HG02852 (cell line): ENCODE data around the gene PRKAR1B.

ENCODE experiments used
- ATAC-seq: cut with Tn5 transposase; IDR thresholded peaks from one replicate; pipeline ENCODE4 v1.9.1; 2021; ENCODE audit warnings: mild to moderate bottlenecking, moderate library complexity; ENCODE audit not compliant: unreplicated experiment

Gene PRKAR1B

DNA sequence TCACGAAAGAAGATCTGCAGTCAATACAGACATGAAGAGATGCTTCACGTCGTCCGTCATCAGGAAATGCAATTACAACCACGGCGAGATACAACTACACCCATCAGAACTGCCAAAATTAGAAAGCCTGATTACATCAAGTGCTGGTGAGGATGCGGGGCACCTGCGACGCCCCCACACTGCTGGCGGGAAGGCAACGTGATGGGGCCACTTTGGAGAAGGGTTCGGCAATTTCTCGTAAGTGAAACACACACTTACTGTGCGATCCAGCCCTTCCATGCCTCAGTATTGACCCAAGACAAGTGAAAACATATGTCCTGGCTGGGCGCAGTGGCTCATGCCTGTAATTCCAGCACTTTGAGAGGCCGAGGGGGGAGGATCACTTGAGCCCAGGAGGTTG, 181.6 kb downstream of the PRKAR1B start:
- no peak for ATAC-seq

- ATAC-seq: no peak
Measured at GRCh38 chr7:544338-545221, 182.5 kb downstream of the PRKAR1B start.

DNA sequence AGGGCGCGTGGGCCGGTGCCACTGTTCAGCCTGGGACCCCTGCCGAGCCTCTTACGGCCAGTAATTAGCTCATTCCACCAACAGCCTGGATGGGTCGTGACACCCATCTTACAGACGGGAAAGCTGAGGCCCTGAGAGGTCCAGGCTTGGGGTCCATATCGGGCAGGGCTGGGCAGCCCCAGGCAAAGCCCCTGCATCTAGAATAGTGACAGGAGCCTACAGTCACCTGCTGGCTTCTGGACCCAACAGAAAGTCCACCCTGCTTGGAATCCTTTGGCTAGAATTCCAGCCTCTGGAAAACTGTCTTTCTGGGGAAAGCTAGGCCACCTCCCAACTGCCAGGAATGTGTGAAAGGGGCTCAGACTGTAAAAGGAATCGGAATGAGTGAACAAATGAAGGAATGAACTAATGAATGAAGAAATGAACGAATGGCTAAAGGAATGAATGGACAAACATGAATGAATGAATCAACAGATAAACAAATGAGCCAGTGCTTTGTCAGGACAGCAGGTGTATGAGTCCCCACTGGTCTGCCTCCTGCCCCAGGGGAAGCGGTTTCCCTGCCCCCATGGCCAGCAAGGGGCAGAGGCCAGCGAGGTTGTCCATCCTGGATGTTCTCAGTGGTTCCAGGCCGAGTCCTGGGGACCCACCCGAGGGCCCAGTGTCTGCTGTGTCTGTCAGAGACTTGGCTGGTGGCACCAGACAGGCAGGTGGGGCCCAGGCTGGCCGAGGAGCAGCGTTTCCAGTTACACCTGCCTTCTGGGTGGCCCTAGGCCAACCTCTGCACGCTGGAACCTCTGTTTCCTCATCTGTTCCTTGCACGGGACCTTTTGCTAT, 183.4 kb downstream of the PRKAR1B start:
- no peak for ATAC-seq

GRCh38 chr7:542713-543500, 184.2 kb downstream of the PRKAR1B start:
- no peak for ATAC-seq

DNA sequence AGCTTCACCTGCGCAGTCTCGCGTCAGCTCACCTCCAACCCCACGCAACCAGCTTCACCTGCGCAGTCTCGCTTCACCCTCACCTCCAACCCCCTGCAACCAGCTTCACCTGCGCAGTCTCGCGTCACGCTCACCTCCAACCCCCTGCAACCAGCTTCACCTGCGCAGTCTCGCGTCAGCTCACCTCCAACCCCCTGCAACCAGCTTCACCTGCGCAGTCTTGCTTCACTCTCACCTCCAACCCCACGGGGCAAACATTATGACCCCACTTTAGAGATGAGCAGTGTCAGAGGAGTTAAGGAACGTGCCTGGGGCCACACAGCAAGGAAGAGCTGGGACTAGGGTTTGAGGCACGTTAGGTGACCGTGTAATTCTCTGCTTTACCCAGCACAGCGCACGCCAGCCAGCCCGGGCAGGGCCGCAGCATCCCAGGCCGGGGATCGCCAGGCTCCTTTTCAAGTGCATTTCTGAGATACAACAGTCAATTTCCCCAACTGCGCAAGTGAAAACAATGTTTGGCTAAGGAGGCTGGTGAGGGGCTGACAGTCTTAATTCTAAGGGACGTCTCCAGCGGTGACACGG, 184.9 kb downstream of the PRKAR1B start:
- no peak for ATAC-seq

DNA sequence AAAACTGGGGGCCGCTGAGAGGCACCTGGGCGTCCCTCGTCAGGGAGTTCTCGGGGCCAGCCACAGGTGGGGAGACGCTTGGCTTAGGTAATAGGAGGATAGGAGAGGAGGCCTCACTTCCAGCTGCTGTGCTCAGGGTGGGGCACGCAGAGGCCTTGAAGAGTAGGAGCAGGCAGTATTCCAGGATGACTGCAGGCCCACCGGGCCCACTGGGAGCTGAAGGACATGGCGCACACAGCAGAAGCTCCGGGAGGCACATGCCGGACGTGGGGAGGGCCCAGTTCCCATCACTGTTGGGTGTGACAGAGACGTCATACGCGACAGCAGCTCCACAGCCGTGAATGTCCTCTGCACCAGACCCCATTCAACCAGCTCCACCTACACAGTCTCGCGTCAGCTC, 185.4 kb downstream of the PRKAR1B start:
- ATAC-seq: no peak

DNA sequence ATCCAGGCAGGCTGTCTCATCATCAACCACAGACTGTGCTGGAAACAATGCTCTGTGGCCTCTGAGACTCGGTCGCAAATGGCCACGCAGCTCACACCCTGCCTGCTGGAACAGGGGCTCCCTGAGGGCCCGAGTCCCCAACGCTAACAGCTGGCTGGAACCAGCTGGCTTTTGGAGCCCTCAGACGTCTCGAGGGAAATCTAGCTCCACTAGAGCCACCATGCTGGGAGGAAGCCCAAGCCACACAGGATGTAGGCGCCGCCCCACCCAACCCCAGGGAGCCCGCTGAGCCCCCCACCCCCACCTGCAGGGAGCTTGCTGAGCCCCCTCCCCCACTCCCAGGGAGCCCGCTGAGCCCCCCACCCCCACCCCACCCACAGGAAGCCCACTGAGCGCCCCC, 186.1 kb downstream of the PRKAR1B start:
- ATAC-seq: no peak

DNA sequence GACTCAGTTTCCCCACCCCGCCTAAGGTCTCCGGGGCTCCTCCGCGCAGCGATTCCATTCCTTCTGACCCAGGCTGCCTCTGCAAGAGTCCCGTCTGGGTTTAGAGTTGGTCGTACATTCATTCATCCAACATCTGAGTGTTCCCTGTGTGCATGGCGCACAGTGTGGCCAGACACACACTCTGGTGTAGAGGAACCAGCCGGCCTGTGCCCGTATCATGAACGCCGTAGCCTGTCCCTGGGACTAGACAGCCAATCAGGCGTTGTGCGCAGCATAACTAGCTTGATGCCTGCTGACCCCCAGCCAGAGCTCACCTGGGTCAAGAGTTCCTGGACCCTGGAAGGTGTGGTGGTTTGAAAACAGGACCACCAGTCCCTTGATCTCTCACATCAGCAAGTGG, 186.5 kb downstream of the PRKAR1B start:
- no peak for ATAC-seq

DNA sequence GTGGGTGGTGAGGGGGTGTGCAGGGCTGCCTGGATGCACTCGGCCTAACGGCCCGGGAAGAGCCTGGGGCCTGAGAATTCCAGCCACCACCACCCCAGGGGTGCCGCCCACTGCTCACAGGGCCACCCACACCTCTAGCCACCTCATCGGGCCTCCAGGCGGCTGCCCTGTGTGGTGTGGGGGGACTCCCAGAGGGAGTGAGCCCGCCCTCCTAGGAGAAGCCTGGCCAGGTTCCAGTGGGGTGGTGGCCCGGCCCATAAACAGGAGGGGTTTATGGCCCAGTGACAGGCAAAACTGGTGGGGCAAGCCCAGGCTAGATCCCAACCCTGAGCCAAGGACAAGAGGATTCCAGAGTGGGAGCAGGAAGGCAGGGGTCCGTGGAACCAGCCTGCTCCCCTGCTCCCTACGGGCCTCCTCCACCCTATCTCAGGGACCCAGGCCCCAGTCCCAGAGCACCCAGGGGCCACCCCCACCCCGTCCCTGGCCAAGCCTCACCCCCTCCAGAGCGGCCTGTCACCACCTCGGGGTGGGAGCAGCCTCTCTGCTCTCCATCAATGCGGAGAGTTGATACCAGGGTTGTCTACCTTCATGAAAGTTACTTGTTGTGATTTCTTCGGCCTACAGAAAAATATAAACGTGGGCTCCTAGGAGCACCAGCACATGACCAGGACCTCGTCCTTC, 187.2 kb downstream of the PRKAR1B start:
- no peak for ATAC-seq

DNA sequence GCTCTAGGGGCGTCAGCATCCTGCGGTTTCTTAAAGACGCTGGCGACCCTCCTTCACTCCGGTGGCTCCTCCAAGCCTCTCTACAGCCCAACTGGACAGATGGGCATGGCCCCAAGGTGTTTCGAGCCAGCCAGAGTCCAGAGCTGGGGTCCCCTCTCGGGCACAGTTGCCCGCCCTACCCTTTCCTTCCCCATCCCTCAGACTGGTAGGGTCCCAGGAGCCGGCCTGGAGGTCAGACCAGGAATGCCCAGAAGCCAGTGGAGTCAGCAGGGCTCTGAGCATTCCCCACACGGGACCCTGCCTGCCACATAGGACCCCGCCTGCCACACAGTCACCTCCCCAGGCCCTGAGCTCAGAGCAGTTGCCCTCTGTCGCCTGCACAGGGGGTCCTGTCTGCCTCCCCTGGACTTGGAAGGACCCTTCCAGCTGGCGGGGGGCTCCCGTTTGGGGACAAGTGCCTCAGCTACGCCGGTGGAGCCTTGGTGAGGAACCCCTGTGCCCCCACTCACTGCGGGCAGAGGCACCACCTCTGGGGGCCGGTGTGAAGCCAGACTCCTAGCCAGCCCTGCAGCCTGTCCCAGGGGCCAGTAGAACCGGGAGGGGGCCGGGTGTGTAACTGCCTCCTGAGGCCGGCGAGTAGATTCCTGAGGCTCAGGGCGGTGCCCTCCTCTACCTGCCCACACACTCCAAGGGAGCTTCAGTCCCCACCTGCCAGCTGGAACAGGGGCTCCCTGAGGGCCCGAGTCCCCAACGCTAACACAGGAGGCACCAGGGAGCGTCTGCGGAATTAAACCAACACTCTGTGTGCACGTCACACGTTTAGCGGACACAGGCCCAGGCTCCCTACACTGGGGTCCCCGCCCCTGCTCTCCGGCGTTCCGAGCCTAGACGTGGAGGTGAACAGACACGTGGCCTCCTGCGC, 188.1 kb downstream of the PRKAR1B start:
- no peak for ATAC-seq

DNA sequence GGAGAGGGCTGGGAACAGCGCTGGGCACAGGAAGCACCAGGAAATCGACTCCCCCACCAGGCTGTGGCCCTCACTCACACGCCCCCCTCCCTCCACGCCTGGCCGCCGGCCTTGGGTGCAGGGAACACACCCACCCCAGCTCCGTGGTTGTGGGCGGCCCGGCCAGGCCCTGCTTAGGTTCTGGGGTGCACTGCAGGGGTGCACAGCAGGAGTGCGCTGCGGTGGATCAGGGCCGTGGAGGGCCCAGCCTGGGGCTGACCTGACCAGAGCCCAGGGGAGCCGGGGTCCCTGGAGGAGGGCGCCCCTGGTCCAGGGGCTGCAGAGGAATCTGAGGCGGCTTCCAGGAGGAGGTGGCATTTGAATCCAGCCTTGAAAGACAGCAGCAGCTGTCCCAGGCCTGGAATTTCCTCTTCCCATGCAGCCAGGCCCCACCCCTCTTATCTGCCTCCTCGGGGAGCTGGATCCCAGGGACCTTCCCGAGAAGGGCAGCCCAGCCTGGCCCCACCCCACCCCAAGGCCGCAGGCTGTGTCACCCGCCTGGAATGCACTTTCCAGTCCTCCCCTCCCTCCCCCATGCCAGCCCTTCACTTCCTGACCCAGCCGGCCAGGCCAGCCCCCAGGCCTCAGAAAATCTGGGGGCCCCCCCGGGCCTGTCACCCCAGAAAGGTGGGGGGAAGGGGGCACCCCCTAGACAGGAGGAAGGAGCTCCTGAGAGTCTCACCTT, 189.0 kb downstream of the PRKAR1B start:
- no peak for ATAC-seq

DNA sequence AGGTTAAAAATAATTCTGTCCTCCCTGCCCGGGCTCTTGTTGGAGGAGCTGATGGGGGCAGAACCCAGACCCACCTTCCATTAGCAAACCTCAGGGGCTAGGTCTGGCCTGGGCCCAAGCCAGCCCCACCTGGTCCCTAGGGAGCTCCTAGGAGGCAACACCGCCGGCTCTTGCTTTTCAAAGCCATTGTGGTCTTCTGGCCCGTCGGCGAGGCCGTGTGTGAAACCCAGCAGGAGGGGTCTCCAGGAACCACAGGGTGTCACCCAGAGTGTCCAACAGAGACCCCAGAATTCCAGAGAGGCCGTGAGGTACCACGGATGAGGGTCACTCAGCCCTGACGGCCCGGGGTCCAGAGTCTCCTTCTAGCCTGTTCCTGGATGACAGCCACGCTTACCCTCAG, 190.8 kb downstream of the PRKAR1B start:
- no peak for ATAC-seq

GRCh38 chr7:534959-535358, 192.1 kb downstream of the PRKAR1B start:
- no peak for ATAC-seq

DNA sequence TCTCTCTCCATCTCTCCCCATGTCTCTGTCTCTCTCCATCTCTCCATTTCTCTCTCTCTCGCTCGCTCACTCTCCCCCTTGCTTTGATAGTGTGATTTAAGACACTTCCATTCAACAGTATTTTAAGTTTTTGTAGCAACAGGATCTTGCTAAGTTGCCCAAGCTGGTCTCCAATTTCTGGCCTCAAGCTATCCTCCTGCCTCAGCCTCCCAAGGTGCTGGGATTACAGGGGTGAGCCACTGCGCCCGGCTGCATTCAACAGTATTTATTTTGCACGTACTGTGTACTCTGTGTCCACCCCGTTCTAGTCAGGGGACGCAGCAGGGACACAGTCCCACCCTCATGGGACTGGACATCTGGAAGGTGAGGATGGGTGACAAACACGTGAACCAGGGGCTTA, 193.0 kb downstream of the PRKAR1B start:
- no peak for ATAC-seq

- no peak for ATAC-seq
Measured at GRCh38 chr7:533266-533665, 193.8 kb downstream of the PRKAR1B start.

- no peak for ATAC-seq
Measured at GRCh38 chr7:532379-533143, 194.5 kb downstream of the PRKAR1B start.

DNA sequence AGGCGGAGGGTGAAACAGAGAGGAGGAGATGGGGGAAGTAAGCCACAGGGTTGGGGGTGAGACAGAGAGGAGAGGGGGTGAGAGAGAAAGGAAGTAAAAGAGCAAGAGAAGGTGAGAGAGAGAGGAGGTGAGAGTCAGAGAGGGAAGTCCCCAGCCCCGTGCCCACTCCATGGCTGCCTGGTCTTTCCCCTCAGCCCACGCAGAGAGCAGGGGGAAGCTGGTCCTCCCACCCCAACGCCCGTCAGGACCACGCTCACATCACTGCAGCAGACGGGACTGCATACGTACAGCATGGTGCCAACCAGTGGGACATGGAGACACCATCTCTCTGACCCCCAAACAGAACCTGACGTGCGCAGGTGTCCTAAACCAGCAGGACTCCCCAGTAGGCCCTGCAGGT, 195.3 kb downstream of the PRKAR1B start:
- ATAC-seq: no peak

- ATAC-seq: no peak
Measured at GRCh38 chr7:528451-528850, 198.6 kb downstream of the PRKAR1B start.
